ENCODE results near the gene TXNDC11. TPM values are rescaled to one million over a fixed set of nuclear protein-coding genes. Genes with fewer than 3 reads are reported as not detected.
A peak's percentile ranks its signal among the peaks of the same experiment; 100 is the strongest.

TXNDC11 gene
- total and polyA plus RNA-seq, 9 of the 15 experiments (the other 6 are each of a cell fraction or from before 2014, with no cell fraction given) = 0.66 to 32.6 (median 26.2) TPM

DNA sequence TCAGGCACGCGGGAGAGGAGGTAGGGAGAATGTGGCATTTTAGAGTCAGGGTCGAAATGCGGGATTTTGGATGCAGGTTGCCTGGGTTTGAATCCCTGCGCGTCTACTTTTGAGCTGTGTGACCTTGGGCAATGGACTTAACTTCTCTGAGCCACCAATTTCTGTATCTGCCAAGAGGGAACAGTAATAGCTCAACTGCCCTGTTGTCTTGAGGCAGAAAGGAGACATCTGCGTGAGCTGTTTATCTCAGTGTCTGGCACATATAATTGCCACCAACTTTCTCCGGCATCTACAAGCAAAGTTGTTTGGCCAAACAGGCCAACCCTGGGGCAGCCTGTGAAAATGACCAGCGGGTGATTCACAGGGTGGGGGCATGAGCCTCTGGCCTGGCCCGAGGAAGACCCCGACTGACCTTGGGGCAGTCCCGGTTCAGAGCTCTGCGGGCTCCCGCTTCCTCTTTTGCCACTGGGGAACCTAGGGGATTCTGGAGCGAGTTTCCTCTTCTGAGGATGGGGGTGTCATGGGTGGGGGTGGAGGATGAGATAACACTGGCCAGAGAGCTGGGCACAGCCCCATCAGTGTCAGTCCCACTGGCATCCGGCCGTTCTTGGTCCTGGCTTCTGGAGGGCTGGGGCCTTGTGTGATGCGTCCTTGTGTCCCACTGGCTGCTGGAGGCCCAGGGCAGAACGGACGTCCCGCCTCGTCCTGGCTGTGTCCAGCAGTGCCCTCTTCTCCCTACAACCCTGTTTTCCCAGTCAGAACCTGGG lies 73.1 kb downstream of the TXNDC11 start:
- no peaks in the 10 kb centered on the region for H3K79me2 ChIP-seq (ENCODE audit: control insufficient read depth, insufficient read depth, low read length)

More for the DNA sequence above, 73.1 kb downstream of the TXNDC11 start:
- peaks cover 4 to 66% of the 10 kb centered on the region in 2 experiments; a peak in 4 of 5 replicates for H3K4me1 ChIP-seq (replicated peaks in 1 of 2; ENCODE audit: control insufficient read depth in 2 of 2, insufficient read depth in 2 of 2, low read length in 2 of 2)
- ATAC-seq (no peak), FAIRE-seq (no peak), DNase-seq (ENCODE audit: extremely low read depth in 1 of 4, low spot score in 3 of 4) (no peak)
- BruUV-seq (replicated peaks) = TSS peak; percentile 66
- H3K27ac ChIP-seq (ENCODE audit: extremely low read depth, low read depth, low read length) = no peak overlapping the region
- CTCF ChIA-PET (ENCODE audit: low intra/inter-chr PET ratio) = no interaction called here
- intact Hi-C loops (cut with micrococcal nuclease) (loop anchor here (10.0 kb wide), 1 partner anchor 145 kb away; no protein-coding TSS in a partner anchor), in situ Hi-C loops (cut with MboI) (loop anchor here (25.0 kb wide), 1 partner anchor 707 kb away; no protein-coding TSS in a partner anchor)
- peaks cover 18% of the 10 kb centered on the region for H4K20me1 ChIP-seq (replicated peaks; ENCODE audit: control insufficient read depth, insufficient read depth, low read length)
- POLR2A ChIA-PET = interaction anchor here (1.6 kb wide), 1 partner anchor 8 kb away, joined by 5 read pairs; no protein-coding TSS in a partner anchor
- no peak overlapping the region for H2AFZ ChIP-seq (ENCODE audit: low read depth, low read length)
- no peaks in the 10 kb centered on the region for H3K9me3 ChIP-seq (replicated peaks; ENCODE audit: control insufficient read depth, insufficient read depth, low read depth, low read length)
- no peaks in the 10 kb centered on the region for H3K9me1 ChIP-seq (ENCODE audit: control insufficient read depth, insufficient read depth, low read length)
- no peak overlapping the region for H3K4me2 ChIP-seq (ENCODE audit: insufficient read depth, low read length)
- WGBS (ENCODE audit: insufficient coverage, low coverage, missing lambda C conversion rate) = 53% methylated on average over 18 of the region's 22 CpGs
- H3K27me3 ChIP-seq (ENCODE audit: control insufficient read depth in 2 of 2, insufficient read depth in 2 of 2, low read length in 2 of 2) = peaks cover 2 to 27% of the 10 kb centered on the region in 2 experiments; a peak in 3 of 5 replicates
- H3K36me3 ChIP-seq (ENCODE audit: control insufficient read depth, insufficient read depth, low read length) = no peaks in the 10 kb centered on the region
- H3K9ac ChIP-seq (ENCODE audit: insufficient read depth in 1 of 2, low read depth in 2 of 2, low read length in 2 of 2) = peak overlapping the region in 1 of 2 experiments; percentile 86; a peak in 2 of 4 replicates
- H3K4me3 ChIP-seq = no peak overlapping the region
- no peak for TF ChIP-seq CEBPG (CRISPR knock-in tag; IDR thresholded peaks at IDR 0.05)
- no peak for TF ChIP-seq CEBPG (tag; conservative IDR thresholded peaks at IDR 0.05 in 1 of 2, IDR thresholded peaks at IDR 0.05 in 1 of 2)
- TF ChIP-seq MTA1 (IDR thresholded peaks at IDR 0.05; ENCODE audit: borderline replicate concordance) = peak; percentile 21; the same call in 1 of the 2 replicates
- peak; percentile 85 for TF ChIP-seq ZFP36 (IDR thresholded peaks at IDR 0.05; ENCODE audit: low read depth, low read length, partially characterized antibody)
- TF ChIP-seq, protein P1, sequence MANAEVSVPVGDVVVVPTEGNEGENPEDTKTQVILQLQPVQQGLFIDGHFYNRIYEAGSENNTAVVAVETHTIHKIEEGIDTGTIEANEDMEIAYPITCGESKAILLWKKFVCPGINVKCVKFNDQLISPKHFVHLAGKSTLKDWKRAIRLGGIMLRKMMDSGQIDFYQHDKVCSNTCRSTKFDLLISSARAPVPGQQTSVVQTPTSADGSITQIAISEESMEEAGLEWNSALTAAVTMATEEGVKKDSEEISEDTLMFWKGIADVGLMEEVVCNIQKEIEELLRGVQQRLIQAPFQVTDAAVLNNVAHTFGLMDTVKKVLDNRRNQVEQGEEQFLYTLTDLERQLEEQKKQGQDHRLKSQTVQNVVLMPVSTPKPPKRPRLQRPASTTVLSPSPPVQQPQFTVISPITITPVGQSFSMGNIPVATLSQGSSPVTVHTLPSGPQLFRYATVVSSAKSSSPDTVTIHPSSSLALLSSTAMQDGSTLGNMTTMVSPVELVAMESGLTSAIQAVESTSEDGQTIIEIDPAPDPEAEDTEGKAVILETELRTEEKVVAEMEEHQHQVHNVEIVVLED (CRISPR knock-in tag; IDR thresholded peaks at IDR 0.05) = no peak
- TF ChIP-seq, protein P2, sequence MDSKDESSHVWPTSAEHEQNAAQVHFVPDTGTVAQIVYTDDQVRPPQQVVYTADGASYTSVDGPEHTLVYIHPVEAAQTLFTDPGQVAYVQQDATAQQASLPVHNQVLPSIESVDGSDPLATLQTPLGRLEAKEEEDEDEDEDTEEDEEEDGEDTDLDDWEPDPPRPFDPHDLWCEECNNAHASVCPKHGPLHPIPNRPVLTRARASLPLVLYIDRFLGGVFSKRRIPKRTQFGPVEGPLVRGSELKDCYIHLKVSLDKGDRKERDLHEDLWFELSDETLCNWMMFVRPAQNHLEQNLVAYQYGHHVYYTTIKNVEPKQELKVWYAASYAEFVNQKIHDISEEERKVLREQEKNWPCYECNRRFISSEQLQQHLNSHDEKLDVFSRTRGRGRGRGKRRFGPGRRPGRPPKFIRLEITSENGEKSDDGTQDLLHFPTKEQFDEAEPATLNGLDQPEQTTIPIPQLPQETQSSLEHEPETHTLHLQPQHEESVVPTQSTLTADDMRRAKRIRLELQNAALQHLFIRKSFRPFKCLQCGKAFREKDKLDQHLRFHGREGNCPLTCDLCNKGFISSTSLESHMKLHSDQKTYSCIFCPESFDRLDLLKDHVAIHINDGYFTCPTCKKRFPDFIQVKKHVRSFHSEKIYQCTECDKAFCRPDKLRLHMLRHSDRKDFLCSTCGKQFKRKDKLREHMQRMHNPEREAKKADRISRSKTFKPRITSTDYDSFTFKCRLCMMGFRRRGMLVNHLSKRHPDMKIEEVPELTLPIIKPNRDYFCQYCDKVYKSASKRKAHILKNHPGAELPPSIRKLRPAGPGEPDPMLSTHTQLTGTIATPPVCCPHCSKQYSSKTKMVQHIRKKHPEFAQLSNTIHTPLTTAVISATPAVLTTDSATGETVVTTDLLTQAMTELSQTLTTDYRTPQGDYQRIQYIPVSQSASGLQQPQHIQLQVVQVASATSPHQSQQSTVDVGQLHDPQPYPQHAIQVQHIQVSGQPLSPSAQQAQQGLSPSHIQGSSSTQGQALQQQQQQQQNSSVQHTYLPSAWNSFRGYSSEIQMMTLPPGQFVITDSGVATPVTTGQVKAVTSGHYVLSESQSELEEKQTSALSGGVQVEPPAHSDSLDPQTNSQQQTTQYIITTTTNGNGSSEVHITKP (IDR thresholded peaks at IDR 0.05; ENCODE audit: partially characterized antibody) = no peak
- no peak for TF ChIP-seq MAFG (tag; conservative IDR thresholded peaks at IDR 0.05)
- TF ChIP-seq ZBTB7A (IDR thresholded peaks at IDR 0.05; ENCODE audit: borderline replicate concordance, control insufficient read depth, low read depth, low read length) = peak; percentile 10; the same call in 1 of the 2 replicates
- TF ChIP-seq BCOR (IDR thresholded peaks at IDR 0.05) = peak; percentile 59; the same call in 1 of the 2 replicates
- no peak for TF ChIP-seq ZNF707 (CRISPR knock-in tag; conservative IDR thresholded peaks at IDR 0.05)
- TF ChIP-seq SPI1 (IDR thresholded peaks at IDR 0.05; ENCODE audit: borderline replicate concordance, low read depth, low read length) = peak; percentile 86
- TF ChIP-seq DIDO1 (tag; IDR thresholded peaks at IDR 0.05; ENCODE audit: low read depth) = no peak
